ENCODE data around the gene LRMDA.

The LRMDA gene

DNA sequence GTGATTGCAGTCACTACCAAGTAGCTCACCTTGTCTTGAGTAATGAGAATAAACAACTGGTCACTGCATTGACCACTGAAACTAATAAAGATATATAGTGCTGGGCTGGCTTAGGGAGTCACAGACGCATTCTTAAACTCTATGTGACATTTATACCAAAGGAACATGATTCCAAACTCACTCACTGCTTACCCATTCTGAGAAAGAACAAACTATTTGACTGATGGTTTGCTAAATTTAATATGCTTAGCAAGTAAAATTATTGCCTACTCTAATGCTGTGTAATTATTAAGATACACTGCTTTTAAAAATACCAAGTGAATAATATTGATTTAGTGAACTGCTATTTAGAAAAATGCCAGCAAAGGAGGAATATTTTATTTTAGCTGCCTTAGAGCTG, 191.1 kb downstream of the LRMDA start:
- no peak overlapping the region for H3K4me3 ChIP-seq (ENCODE audit: insufficient read depth, low read length, poor library complexity, severe bottlenecking)
- H3F3A ChIP-seq (ENCODE audit: insufficient read depth), result no peaks in the 10 kb centered on the region
- H3K9me3 ChIP-seq (ENCODE audit: insufficient read depth, low read length), result no peaks in the 10 kb centered on the region
- no peaks in the 10 kb centered on the region for H3K9me2 ChIP-seq (replicated peaks; ENCODE audit: insufficient read depth, low read length)
- H3K27ac ChIP-seq (ENCODE audit: low read depth, low read length), result no peak overlapping the region
- no peaks in the 10 kb centered on the region for H3K27me3 ChIP-seq (ENCODE audit: low read length)
- no peak overlapping the region for H3K9ac ChIP-seq (ENCODE audit: low read length)
- TF ChIP-seq, protein P1, sequence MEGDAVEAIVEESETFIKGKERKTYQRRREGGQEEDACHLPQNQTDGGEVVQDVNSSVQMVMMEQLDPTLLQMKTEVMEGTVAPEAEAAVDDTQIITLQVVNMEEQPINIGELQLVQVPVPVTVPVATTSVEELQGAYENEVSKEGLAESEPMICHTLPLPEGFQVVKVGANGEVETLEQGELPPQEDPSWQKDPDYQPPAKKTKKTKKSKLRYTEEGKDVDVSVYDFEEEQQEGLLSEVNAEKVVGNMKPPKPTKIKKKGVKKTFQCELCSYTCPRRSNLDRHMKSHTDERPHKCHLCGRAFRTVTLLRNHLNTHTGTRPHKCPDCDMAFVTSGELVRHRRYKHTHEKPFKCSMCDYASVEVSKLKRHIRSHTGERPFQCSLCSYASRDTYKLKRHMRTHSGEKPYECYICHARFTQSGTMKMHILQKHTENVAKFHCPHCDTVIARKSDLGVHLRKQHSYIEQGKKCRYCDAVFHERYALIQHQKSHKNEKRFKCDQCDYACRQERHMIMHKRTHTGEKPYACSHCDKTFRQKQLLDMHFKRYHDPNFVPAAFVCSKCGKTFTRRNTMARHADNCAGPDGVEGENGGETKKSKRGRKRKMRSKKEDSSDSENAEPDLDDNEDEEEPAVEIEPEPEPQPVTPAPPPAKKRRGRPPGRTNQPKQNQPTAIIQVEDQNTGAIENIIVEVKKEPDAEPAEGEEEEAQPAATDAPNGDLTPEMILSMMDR (IDR thresholded peaks at IDR 0.05; ENCODE audit: insufficient read depth, low read length, poor library complexity, severe bottlenecking), result no peak
- no peak for TF ChIP-seq EZH2phosphoT487 (conservative IDR thresholded peaks at IDR 0.05; ENCODE audit: low read length)
- H3K36me3 ChIP-seq (ENCODE audit: low read length), result no peaks in the 10 kb centered on the region
- H2AFZ ChIP-seq (ENCODE audit: low read depth, low read length, severe bottlenecking), result no peak overlapping the region
- no peaks in the 10 kb centered on the region for H4K20me1 ChIP-seq (ENCODE audit: low read depth, low read length)
- no peaks in the 10 kb centered on the region for H3K79me2 ChIP-seq (ENCODE audit: insufficient read depth, low read length)
- no peak overlapping the region for H3K4me2 ChIP-seq (ENCODE audit: low read depth, low read length, poor library complexity, severe bottlenecking)

- no peaks in the 10 kb centered on the region for H3K9me3 ChIP-seq (ENCODE audit: insufficient read depth, low read length)
- no peaks in the 10 kb centered on the region for H3K9me2 ChIP-seq (replicated peaks; ENCODE audit: insufficient read depth, low read length)
- TF ChIP-seq, protein P1 (IDR thresholded peaks at IDR 0.05; ENCODE audit: insufficient read depth, low read length, poor library complexity, severe bottlenecking), result no peak
- TF ChIP-seq EZH2phosphoT487 (conservative IDR thresholded peaks at IDR 0.05; ENCODE audit: low read length), result no peak
- no peak overlapping the region for H3K4me2 ChIP-seq (ENCODE audit: low read depth, low read length, poor library complexity, severe bottlenecking)
- H3K27me3 ChIP-seq (ENCODE audit: low read length), result no peaks in the 10 kb centered on the region
- H3K9ac ChIP-seq (ENCODE audit: low read length), result no peak overlapping the region
- no peaks in the 10 kb centered on the region for H3K36me3 ChIP-seq (ENCODE audit: low read length)
- H3F3A ChIP-seq (ENCODE audit: insufficient read depth), result no peaks in the 10 kb centered on the region
- H4K20me1 ChIP-seq (ENCODE audit: low read depth, low read length), result no peaks in the 10 kb centered on the region
- no peak overlapping the region for H2AFZ ChIP-seq (ENCODE audit: low read depth, low read length, severe bottlenecking)
- no peaks in the 10 kb centered on the region for H3K79me2 ChIP-seq (ENCODE audit: insufficient read depth, low read length)
- no peak overlapping the region for H3K27ac ChIP-seq (ENCODE audit: low read depth, low read length)
- H3K4me3 ChIP-seq (ENCODE audit: insufficient read depth, low read length, poor library complexity, severe bottlenecking), result no peak overlapping the region
Observed at GRCh38 chr10:75623310-75624093, 192.1 kb downstream of the LRMDA start.

DNA sequence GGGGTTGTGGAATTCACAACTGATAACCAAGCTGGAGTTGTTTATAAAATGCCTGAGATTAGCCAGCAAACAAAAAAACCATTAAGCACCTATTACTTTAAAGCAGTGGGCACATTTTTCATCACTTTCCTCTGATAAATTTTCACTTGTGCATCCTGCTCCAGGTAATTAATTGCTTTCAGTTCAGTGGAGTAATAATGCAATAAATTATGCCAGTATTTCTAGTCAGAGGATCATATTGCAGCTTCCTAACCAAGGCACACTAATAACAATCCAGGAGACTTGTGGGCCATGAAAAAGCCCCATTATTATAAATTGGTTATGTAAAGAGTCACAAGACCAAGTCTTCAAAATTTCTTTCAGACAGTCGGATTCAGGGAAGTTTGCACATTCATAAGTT, 193.2 kb downstream of the LRMDA start:
- Histone ChIP-seq H3K9me3 (ENCODE audit: insufficient read depth, low read length) (no peaks in the 10 kb centered on the region), H3F3A (ENCODE audit: insufficient read depth) (no peaks in the 10 kb centered on the region), H3K4me2 (ENCODE audit: low read depth, low read length, poor library complexity, severe bottlenecking) (no peak overlapping the region), H4K20me1 (ENCODE audit: low read depth, low read length) (no peaks in the 10 kb centered on the region), H2AFZ (ENCODE audit: low read depth, low read length, severe bottlenecking) (no peak overlapping the region), H3K4me3 (ENCODE audit: insufficient read depth, low read length, poor library complexity, severe bottlenecking) (no peak overlapping the region), H3K79me2 (ENCODE audit: insufficient read depth, low read length) (no peaks in the 10 kb centered on the region), H3K9ac (ENCODE audit: low read length) (no peak overlapping the region), H3K27me3 (ENCODE audit: low read length) (no peaks in the 10 kb centered on the region), H3K27ac (ENCODE audit: low read depth, low read length) (no peak overlapping the region), H3K9me2 (replicated peaks; ENCODE audit: insufficient read depth, low read length) (no peaks in the 10 kb centered on the region), H3K36me3 (ENCODE audit: low read length) (no peaks in the 10 kb centered on the region)
- no peak for TF ChIP-seq EZH2phosphoT487 (conservative IDR thresholded peaks at IDR 0.05; ENCODE audit: low read length)
- TF ChIP-seq, protein P1 (IDR thresholded peaks at IDR 0.05; ENCODE audit: insufficient read depth, low read length, poor library complexity, severe bottlenecking), result no peak

Data from SU-DHL-6 (cell line).